Erythroblast (primary cell): ENCODE data around the gene SLC12A5.

Experiments used
- GATA1 ChIP-seq: IDR thresholded peaks from 2 replicates; pipeline ENCODE4 v1.6.1; 2011; ENCODE audit warnings: low read depth, mild to moderate bottlenecking, control low read depth, low read length, moderate library complexity
- POLR2A ChIP-seq: IDR thresholded peaks from 2 replicates; pipeline ENCODE4 v1.6.1; 2011; ENCODE audit warnings: mild to moderate bottlenecking, low read length

- no peak for TF ChIP-seq POLR2A
- TF ChIP-seq GATA1, result no peak
Measured at GRCh38 chr20:46040902-46041535, 12.0 kb downstream of the SLC12A5 start.
